Caco-2 (cell line): Measurements from ENCODE around the gene OR7G3. TPM values are rescaled to one million over a fixed set of nuclear protein-coding genes. Genes with fewer than 3 reads are reported as not detected.

ENCODE experiments used
- BruUV-seq: library from RNA; stranded (reverse); fragments of 400-500 nt; replicated peaks from 2 replicates; lab custom pipeline; 2021; lab: Mats Ljungman, UMichigan
- CTCF ChIA-PET: fragments of 300-600 bp; sonication (Branson Sonifier 250); formaldehyde crosslinking; loops from one replicate; lab custom pipeline; 2022; ENCODE audit warnings: antibody characterized with exemption; lab: Charles Lee
- POLR2A ChIA-PET: fragments of 300-600 bp; sonication (Branson Sonifier 250); formaldehyde crosslinking; loops from one replicate; lab custom pipeline; 2022; ENCODE audit warnings: antibody characterized with exemption; lab: Charles Lee
- DNase-seq, 2 experiments: peaks; one replicate each; pipeline versions ENCODE4 v3.0.0 to v3.0.0-alpha.2; 2020 to 2022
- H3K27me3 ChIP-seq: replicated peaks from 2 replicates; pipeline ENCODE4 v1.6.0; 2011; ENCODE audit warnings: low read length; ENCODE audit not compliant: control insufficient read depth, insufficient read depth
- H3K36me3 ChIP-seq: 2 replicates; pipeline ENCODE4 v1.5.1; 2011; ENCODE audit warnings: low read length; ENCODE audit not compliant: control insufficient read depth, insufficient read depth
- H3K4me1 ChIP-seq: fragments of 250-450 bp; sonication (Bioruptor Pico); 2 replicates; pipeline ENCODE4 v1.5.1; 2020; ENCODE audit warnings: mild to moderate bottlenecking
- H3K4me3 ChIP-seq: 2 replicates; pipeline ENCODE4 v1.5.1; 2011; ENCODE audit warnings: low read depth, mild to moderate bottlenecking, control low read depth, low read length
- H3K9me3 ChIP-seq: fragments of 250-450 bp; sonication (Bioruptor Pico); 2 replicates; pipeline ENCODE4 v1.5.1; 2020; ENCODE audit warnings: mild to moderate bottlenecking, moderate library complexity
- H3K27ac Mint-ChIP-seq: one replicate; pipeline ENCODE4 v1.8.0; 2022; ENCODE audit warnings: mixed read lengths; ENCODE audit not compliant: unreplicated experiment
- H3K27me3 Mint-ChIP-seq: one replicate; pipeline ENCODE4 v1.8.0; 2022; ENCODE audit warnings: mixed read lengths; ENCODE audit not compliant: insufficient read depth, unreplicated experiment
- H3K36me3 Mint-ChIP-seq: one replicate; pipeline ENCODE4 v1.8.0; 2022; ENCODE audit warnings: mild to moderate bottlenecking, mixed read lengths; ENCODE audit not compliant: insufficient read depth, unreplicated experiment
- H3K4me1 Mint-ChIP-seq: one replicate; pipeline ENCODE4 v1.8.0; 2022; ENCODE audit warnings: low read depth, mixed read lengths; ENCODE audit not compliant: unreplicated experiment
- H3K4me3 Mint-ChIP-seq: one replicate; pipeline ENCODE4 v1.8.0; 2022; ENCODE audit warnings: mild to moderate bottlenecking, moderate library complexity, mixed read lengths; ENCODE audit not compliant: unreplicated experiment
- H3K9me3 Mint-ChIP-seq: one replicate; pipeline ENCODE4 v1.8.0; 2022; ENCODE audit warnings: mixed read lengths; ENCODE audit not compliant: unreplicated experiment
- CTCF ChIP-seq, 2 experiments: fragments of 200-600 bp in 1 of 2; IDR thresholded peaks; 1 replicate in 1 of 2; 2 replicates in 1 of 2; pipeline versions ENCODE4 v1.5.1 to v1.8.0; 2011 to 2022; ENCODE audit warnings: antibody characterized with exemption in 1 of 2, control low read depth in 1 of 2, inconsistent platforms in 1 of 2, low read depth in 1 of 2, low read length in 1 of 2, mild to moderate bottlenecking in 1 of 2, moderate library complexity in 1 of 2; ENCODE audit not compliant: insufficient read depth in 1 of 2, severe bottlenecking in 1 of 2, unreplicated experiment in 1 of 2
- intact Hi-C: fragments of 100-400 bp; cut with micrococcal nuclease; formaldehyde crosslinking; loops from one replicate; pipeline ENCODE4 v1.10.0; 2022; ENCODE audit not compliant: unreplicated experiment
- total RNA-seq: library from RNA; stranded (reverse); gene quantifications from 2 replicates; pipeline ENCODE4 v1.2.3, GENCODE V29; 2022

The OR7G3 gene
- total RNA-seq, 1 experiment from 2014 or later: not detected

GRCh38 chr19:9140159-9140874 is 13.6 kb upstream of the OR7G3 start, which contains the start of gene ZNF317:
ZNF317 (plus strand) TSS chr19:9140397; CDS start chr19:9156017, 15,620 bp downstream.
- DNase-seq: peak; percentile 88 to 91
- no TSS peak for BruUV-seq
- no peaks in the 10 kb centered on the region; the same call in 1 of the 2 replicates for H3K36me3 ChIP-seq
- Mint-ChIP-seq H3K4me1 (peaks cover 6% of the 10 kb centered on the region), H3K27ac (peak within 1 kb of the TSS; percentile 100), H3K4me3 (peak within 1 kb of the TSS; percentile 100), H3K36me3 (peaks cover 42% of the 10 kb centered on the region), H3K27me3 (no peaks in the 10 kb centered on the region), H3K9me3 (peaks cover 19% of the 10 kb centered on the region)
- CTCF ChIA-PET: no interaction called here
- TF ChIP-seq CTCF (IDR thresholded peaks at IDR 0.05; ENCODE audit: insufficient read depth in 1 of 2, low read depth in 1 of 2, low read length in 1 of 2, severe bottlenecking in 1 of 2, unreplicated experiment in 1 of 2): no peak
- H3K27me3 ChIP-seq: no peaks in the 10 kb centered on the region
- intact Hi-C loops: no loop called here
- peak within 1 kb of the TSS; percentile 91 for H3K4me3 ChIP-seq
- POLR2A ChIA-PET: no interaction called here
- H3K9me3 ChIP-seq: peaks cover 25% of the 10 kb centered on the region
- H3K4me1 ChIP-seq: 0 out of 2 replicates have a peak, but pooled peaks cover 7% of the 10 kb centered on the region

- H3K4me3 ChIP-seq: peak overlapping the region; percentile 91
- no peaks in the 10 kb centered on the region for H3K27me3 Mint-ChIP-seq
- peaks cover 13% of the 10 kb centered on the region for H3K9me3 Mint-ChIP-seq
- H3K27me3 ChIP-seq: no peaks in the 10 kb centered on the region
- peaks cover 6% of the 10 kb centered on the region for H3K4me1 Mint-ChIP-seq
- intact Hi-C loops: loop anchor here (5.0 kb wide), 2 partner anchors 488 to 778 kb away; no protein-coding TSS in a partner anchor
- CTCF ChIA-PET: no interaction called here
- peak overlapping the region; percentile 100 for H3K4me3 Mint-ChIP-seq
- no peak for TF ChIP-seq CTCF (IDR thresholded peaks at IDR 0.05; ENCODE audit: insufficient read depth in 1 of 2, low read depth in 1 of 2, low read length in 1 of 2, severe bottlenecking in 1 of 2, unreplicated experiment in 1 of 2)
- no TSS peak for BruUV-seq
- H3K36me3 Mint-ChIP-seq: peaks cover 36% of the 10 kb centered on the region
- 0 out of 2 replicates have a peak, but pooled peaks cover 7% of the 10 kb centered on the region for H3K4me1 ChIP-seq
- DNase-seq: no peak
- POLR2A ChIA-PET: no interaction called here
- H3K9me3 ChIP-seq: peaks cover 19% of the 10 kb centered on the region
- H3K36me3 ChIP-seq: no peaks in the 10 kb centered on the region; the same call in 1 of the 2 replicates
- H3K27ac Mint-ChIP-seq: peak overlapping the region; percentile 100
Observed at GRCh38 chr19:9139609-9140158, 12.9 kb upstream of the OR7G3 start.

GRCh38 chr19:9132422-9132821 is 5.7 kb upstream of the OR7G3 start:
- no peaks in the 10 kb centered on the region for H3K27me3 ChIP-seq
- intact Hi-C loops: no loop called here
- H3K27ac Mint-ChIP-seq: no peak overlapping the region
- BruUV-seq: no TSS peak
- no peaks in the 10 kb centered on the region for H3K4me1 ChIP-seq
- H3K4me3 Mint-ChIP-seq: no peak overlapping the region
- H3K36me3 Mint-ChIP-seq: no peaks in the 10 kb centered on the region
- no peaks in the 10 kb centered on the region for H3K36me3 ChIP-seq
- peaks cover under 1% of the 10 kb centered on the region for H3K27me3 Mint-ChIP-seq
- no peak overlapping the region for H3K4me3 ChIP-seq
- no peak for DNase-seq
- no peaks in the 10 kb centered on the region for H3K9me3 Mint-ChIP-seq
- no peaks in the 10 kb centered on the region for H3K9me3 ChIP-seq
- TF ChIP-seq CTCF (IDR thresholded peaks at IDR 0.05; ENCODE audit: insufficient read depth in 1 of 2, low read depth in 1 of 2, low read length in 1 of 2, severe bottlenecking in 1 of 2, unreplicated experiment in 1 of 2): no peak
- POLR2A ChIA-PET: no interaction called here
- CTCF ChIA-PET: no interaction called here
- H3K4me1 Mint-ChIP-seq: no peaks in the 10 kb centered on the region
